Immature natural killer cell (primary cell): ENCODE measurements around the gene POU4F1. TPM values are rescaled to one million over a fixed set of nuclear protein-coding genes. Genes with fewer than 3 reads are reported as not detected.
"Not testable (repeated sequence)": the region's sequence is repeated elsewhere in the genome, so short reads cannot be mapped to it uniquely, and the experiment has no call there.

Source experiments
- DNase-seq, 3 donors: peaks; one replicate each; pipeline ENCODE4 v3.0.0; 2022; ENCODE audit warnings: mixed read lengths in 1 of 3
- H3K27ac Mint-ChIP-seq, 6 donors: one replicate each; pipeline ENCODE4 v1.8.0; 2020; ENCODE audit warnings: mixed read lengths in 6 of 6, mild to moderate bottlenecking in 5 of 6, inconsistent platforms in 4 of 6, moderate library complexity in 3 of 6
- H3K27me3 Mint-ChIP-seq, 3 donors: one replicate each; pipeline ENCODE4 v1.8.0; 2020 to 2021; ENCODE audit warnings: low read depth in 3 of 3, mild to moderate bottlenecking in 3 of 3, mixed read lengths in 3 of 3, moderate library complexity in 3 of 3, inconsistent platforms in 1 of 3
- H3K36me3 Mint-ChIP-seq, 3 donors: one replicate each; pipeline ENCODE4 v1.8.0; 2020; ENCODE audit warnings: mixed read lengths in 3 of 3, inconsistent platforms in 2 of 3, mild to moderate bottlenecking in 2 of 3
- H3K4me1 Mint-ChIP-seq, 2 donors: one replicate each; pipeline ENCODE4 v1.8.0; 2020; ENCODE audit warnings: inconsistent platforms in 2 of 2, mild to moderate bottlenecking in 2 of 2, mixed read lengths in 2 of 2, moderate library complexity in 1 of 2
- H3K4me3 Mint-ChIP-seq, 5 donors: one replicate each; pipeline ENCODE4 v1.8.0; 2020; ENCODE audit warnings: mild to moderate bottlenecking in 5 of 5, mixed read lengths in 5 of 5, inconsistent platforms in 3 of 5, moderate library complexity in 3 of 5
- H3K9me3 Mint-ChIP-seq, 6 donors: one replicate each; pipeline ENCODE4 v1.8.0; 2020; ENCODE audit warnings: mild to moderate bottlenecking in 6 of 6, mixed read lengths in 6 of 6, inconsistent platforms in 4 of 6, moderate library complexity in 3 of 6
- polyA plus RNA-seq, 3 donors: library from polyadenylated mRNA; unstranded; fragments of 300-500 nt; fragmentation: Illumina TruSeq; gene quantifications; one replicate each; pipeline ENCODE4 v1.2.3, GENCODE V29; 2021

The POU4F1 gene
- not detected for polyA plus RNA-seq

DNA sequence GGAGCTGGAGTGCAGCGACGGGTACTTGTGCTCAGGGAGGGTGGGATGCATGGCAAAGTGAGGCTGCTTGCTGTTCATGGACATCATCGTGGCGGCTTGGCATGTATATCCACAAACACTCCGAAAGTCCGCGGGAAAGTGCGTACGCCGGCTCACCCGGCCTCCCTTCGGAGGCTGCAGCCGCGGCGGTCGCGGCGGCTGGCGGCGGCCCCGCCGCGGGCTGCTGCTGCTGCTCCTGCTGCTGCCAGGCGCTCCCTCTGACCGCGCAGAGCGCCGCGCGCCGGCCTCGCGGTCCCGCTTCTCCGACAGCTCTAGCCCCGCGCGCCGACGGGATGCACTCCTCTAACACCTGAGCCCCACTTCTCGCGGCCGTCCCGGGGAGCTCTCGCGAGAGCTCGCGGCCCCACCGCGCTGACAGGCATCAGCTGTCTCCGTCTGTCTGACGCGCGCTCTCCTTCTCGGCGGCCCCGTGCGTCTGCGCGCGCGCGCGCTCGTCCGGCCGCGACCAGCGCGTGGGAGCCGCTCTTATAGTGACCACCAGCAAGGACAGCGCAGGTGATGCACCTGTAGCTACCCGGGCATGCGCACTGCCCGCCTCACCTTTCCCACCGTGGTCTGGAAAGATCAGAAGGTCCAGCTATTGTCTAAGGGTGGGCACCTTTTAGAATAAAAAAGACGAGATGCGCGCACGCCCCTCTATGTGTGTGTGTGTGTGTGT lies at the start of gene POU4F1:
Gene POU4F1, minus strand, starts transcription at position 313 of the 718 bp plus-strand sequence. Its CDS starts 226 bp downstream, at position 87.
- H3K27ac Mint-ChIP-seq, result peak within 1 kb of the TSS in 4 of 6 donors; percentile 25 to 71 (median 44)
- peak within 1 kb of the TSS; percentile 85 to 93 (median 91) for H3K4me3 Mint-ChIP-seq
- peaks cover 0 to 22% (median 1%) of the 10 kb centered on the region in 6 donors for H3K9me3 Mint-ChIP-seq
- peaks cover 45 to 67% (median 48%) of the 10 kb centered on the region in 3 donors for H3K27me3 Mint-ChIP-seq
- DNase-seq, result peak in 2 of 3 donors; percentile 25 to 36
- H3K4me1 Mint-ChIP-seq, result peaks cover 32 to 55% of the 10 kb centered on the region in 2 donors
- peaks cover 0 to 3% (median 0%) of the 10 kb centered on the region in 3 donors for H3K36me3 Mint-ChIP-seq

GRCh38 chr13:78652651-78653050 lies 49.3 kb upstream of the POU4F1 start:
- no peak overlapping the region for H3K4me3 Mint-ChIP-seq
- H3K4me1 Mint-ChIP-seq, result peaks cover 20 to 22% of the 10 kb centered on the region in 2 donors
- DNase-seq, result no peak
- no peak overlapping the region for H3K27ac Mint-ChIP-seq
- no peaks in the 10 kb centered on the region for H3K9me3 Mint-ChIP-seq
- H3K36me3 Mint-ChIP-seq, result no peaks in the 10 kb centered on the region
- no peaks in the 10 kb centered on the region for H3K27me3 Mint-ChIP-seq

- Mint-ChIP-seq H3K27ac (no peak overlapping the region), H3K4me1 (peaks cover 10 to 29% of the 10 kb centered on the region in 2 donors), H3K36me3 (no peaks in the 10 kb centered on the region), H3K27me3 (peaks cover 0 to under 1% (median 0%) of the 10 kb centered on the region in 3 donors), H3K9me3 (no peaks in the 10 kb centered on the region), H3K4me3 (no peak overlapping the region)
- no peak for DNase-seq
Measured at GRCh38 chr13:78650717-78651083, 47.3 kb upstream of the POU4F1 start.

DNA sequence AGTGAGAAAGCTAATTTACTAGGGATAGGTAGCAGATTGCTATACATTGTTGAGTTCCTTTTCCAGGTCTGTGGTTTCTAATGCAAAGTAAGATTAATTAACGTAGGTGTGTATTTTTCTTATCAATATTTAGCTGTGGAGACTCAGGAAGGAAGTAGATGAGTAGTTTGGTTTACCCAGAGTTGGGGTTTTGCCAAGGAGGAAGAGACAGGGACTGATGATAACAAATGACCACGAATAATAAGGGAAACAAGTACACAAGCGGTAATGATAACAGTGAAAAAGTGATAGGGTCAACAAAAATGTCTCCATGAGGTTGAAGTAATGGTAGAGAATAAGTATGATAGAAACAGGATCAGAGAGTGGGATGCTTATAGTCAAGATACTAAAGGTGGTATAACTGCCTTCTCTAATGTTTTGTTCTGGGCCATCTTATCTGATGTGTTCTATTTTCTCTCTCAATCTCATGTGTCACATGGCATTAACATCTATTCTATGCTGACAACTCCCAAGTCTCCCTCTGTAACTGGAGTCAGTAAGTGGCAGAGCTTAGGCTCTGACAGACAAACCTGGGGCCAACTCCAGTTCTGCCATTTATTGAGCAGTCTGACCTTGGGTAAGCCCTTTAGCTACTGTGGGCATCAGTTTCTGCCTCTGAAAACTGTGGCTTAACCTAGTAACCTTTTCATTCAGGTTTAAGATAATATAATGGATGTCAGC lies 46.8 kb upstream of the POU4F1 start:
- H3K27me3 Mint-ChIP-seq, result peaks cover 0 to 2% (median 0%) of the 10 kb centered on the region in 3 donors
- peaks cover 5 to 26% of the 10 kb centered on the region in 2 donors for H3K4me1 Mint-ChIP-seq
- no peaks in the 10 kb centered on the region for H3K9me3 Mint-ChIP-seq
- no peak for DNase-seq
- no peak overlapping the region for H3K4me3 Mint-ChIP-seq
- H3K36me3 Mint-ChIP-seq, result no peaks in the 10 kb centered on the region
- no peak overlapping the region for H3K27ac Mint-ChIP-seq

- H3K36me3 Mint-ChIP-seq, result not testable (repeated sequence)
Measured at GRCh38 chr13:78647109-78647678, 43.8 kb upstream of the POU4F1 start.

DNA sequence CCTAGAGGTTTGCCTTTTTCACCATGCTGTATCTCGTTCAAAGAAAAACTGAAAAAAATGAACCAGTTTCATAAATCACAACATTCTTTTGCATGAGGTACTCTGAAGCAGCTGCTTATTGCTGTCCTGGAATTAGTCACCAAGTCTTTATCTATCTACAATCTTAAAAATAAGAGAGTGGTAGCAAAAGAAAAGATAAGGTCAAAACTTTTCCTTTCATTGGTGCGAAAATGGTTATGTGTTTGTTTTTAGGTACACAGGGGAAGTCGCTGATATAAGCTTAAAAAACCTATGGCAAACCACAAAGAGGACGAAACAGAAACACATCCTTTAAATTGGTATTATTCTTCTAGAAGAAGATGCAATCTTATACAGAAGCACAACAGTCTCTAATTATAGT lies 34.9 kb upstream of the POU4F1 start:
- H3K4me1 Mint-ChIP-seq, result peaks cover 5 to 25% of the 10 kb centered on the region in 2 donors
- H3K9me3 Mint-ChIP-seq, result no peaks in the 10 kb centered on the region
- peak overlapping the region in 1 of 6 donors; percentile 0 for H3K27ac Mint-ChIP-seq
- H3K27me3 Mint-ChIP-seq, result peaks cover 0 to under 1% (median 0%) of the 10 kb centered on the region in 3 donors
- H3K4me3 Mint-ChIP-seq, result no peak overlapping the region
- peaks cover 24 to 59% (median 36%) of the 10 kb centered on the region in 3 donors for H3K36me3 Mint-ChIP-seq
- no peak for DNase-seq

More at GRCh38 chr13:78647109-78647678, 43.8 kb upstream of the POU4F1 start:
- H3K9me3 Mint-ChIP-seq, H3K27me3 Mint-ChIP-seq, H3K27ac Mint-ChIP-seq, H3K4me3 Mint-ChIP-seq, DNase-seq: not testable (repeated sequence)
- peaks cover 0 to 25% of the 10 kb centered on the region in 2 donors for H3K4me1 Mint-ChIP-seq

DNA sequence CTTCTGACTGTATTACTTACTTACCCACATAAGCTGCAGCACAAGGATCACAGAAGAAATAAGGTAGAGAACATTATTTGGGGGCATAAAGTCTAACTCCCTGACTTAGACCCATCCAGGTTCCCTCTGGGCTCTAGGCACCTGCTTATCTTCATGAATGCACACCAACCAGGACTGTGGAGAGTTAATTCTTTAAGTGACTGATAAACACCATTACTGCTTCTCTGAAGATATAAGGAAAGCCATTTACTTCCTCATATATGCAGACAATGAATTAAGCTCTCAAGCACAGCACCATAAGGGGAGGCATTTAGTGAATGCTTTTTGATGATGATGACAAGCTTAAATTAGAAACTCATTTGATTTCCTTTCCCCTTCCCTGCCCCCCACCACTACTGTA lies 33.1 kb upstream of the POU4F1 start:
- Mint-ChIP-seq H3K36me3 (peaks cover 36 to 64% (median 52%) of the 10 kb centered on the region in 3 donors), H3K9me3 (no peaks in the 10 kb centered on the region), H3K27ac (no peak overlapping the region), H3K27me3 (peaks cover 0 to 3% (median 0%) of the 10 kb centered on the region in 3 donors), H3K4me3 (no peak overlapping the region), H3K4me1 (peaks cover 4 to 25% of the 10 kb centered on the region in 2 donors)
- no peak for DNase-seq

- peaks cover 38 to 57% (median 55%) of the 10 kb centered on the region in 3 donors for H3K36me3 Mint-ChIP-seq
- peaks cover 0 to 3% (median 0%) of the 10 kb centered on the region in 3 donors for H3K27me3 Mint-ChIP-seq
- no peak overlapping the region for H3K4me3 Mint-ChIP-seq
- DNase-seq, result no peak
- no peaks in the 10 kb centered on the region for H3K9me3 Mint-ChIP-seq
- no peak overlapping the region for H3K27ac Mint-ChIP-seq
- peaks cover 2 to 16% of the 10 kb centered on the region in 2 donors for H3K4me1 Mint-ChIP-seq
Measured at GRCh38 chr13:78632996-78633395, 29.6 kb upstream of the POU4F1 start.

- Mint-ChIP-seq H3K4me1 (peaks cover 7 to 15% of the 10 kb centered on the region in 2 donors), H3K27ac (no peak overlapping the region), H3K36me3 (peaks cover 34 to 53% (median 50%) of the 10 kb centered on the region in 3 donors), H3K27me3 (peaks cover 0 to 3% (median 0%) of the 10 kb centered on the region in 3 donors), H3K9me3 (no peaks in the 10 kb centered on the region), H3K4me3 (no peak overlapping the region)
- DNase-seq, result no peak
Measured at GRCh38 chr13:78631077-78631476, 27.7 kb upstream of the POU4F1 start.

GRCh38 chr13:78630511-78630910 lies 27.2 kb upstream of the POU4F1 start:
- Mint-ChIP-seq H3K27ac (no peak overlapping the region), H3K9me3 (no peaks in the 10 kb centered on the region), H3K4me1 (peaks cover 10 to 20% of the 10 kb centered on the region in 2 donors), H3K4me3 (no peak overlapping the region), H3K27me3 (peaks cover 0 to 3% (median 0%) of the 10 kb centered on the region in 3 donors), H3K36me3 (peaks cover 32 to 53% (median 50%) of the 10 kb centered on the region in 3 donors)
- no peak for DNase-seq

DNA sequence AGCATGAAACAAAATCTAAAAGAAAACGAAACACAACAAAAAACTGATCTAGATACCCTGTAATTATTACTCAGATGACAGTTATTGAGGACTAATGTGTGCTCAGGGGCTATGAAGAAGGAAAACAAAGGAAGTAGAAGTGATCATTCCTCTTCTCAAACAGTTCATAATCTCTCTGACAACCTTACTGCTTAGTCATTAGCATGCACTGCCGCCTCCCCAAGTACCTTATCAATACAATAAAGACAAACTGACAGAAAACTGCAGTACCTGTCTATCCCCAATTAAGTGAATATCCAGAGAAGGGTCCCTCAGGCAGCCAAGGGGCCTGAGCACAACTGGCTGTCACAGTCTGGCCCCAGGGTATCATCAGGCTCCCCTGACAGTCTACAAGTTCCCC lies 22.0 kb upstream of the POU4F1 start:
- H3K9me3 Mint-ChIP-seq, result no peaks in the 10 kb centered on the region
- peak overlapping the region in 1 of 6 donors; percentile 0 for H3K27ac Mint-ChIP-seq
- DNase-seq, result no peak
- peaks cover 16 to 31% of the 10 kb centered on the region in 2 donors for H3K4me1 Mint-ChIP-seq
- peaks cover 11 to 22% (median 19%) of the 10 kb centered on the region in 3 donors for H3K36me3 Mint-ChIP-seq
- no peak overlapping the region for H3K4me3 Mint-ChIP-seq
- H3K27me3 Mint-ChIP-seq, result no peaks in the 10 kb centered on the region

DNA sequence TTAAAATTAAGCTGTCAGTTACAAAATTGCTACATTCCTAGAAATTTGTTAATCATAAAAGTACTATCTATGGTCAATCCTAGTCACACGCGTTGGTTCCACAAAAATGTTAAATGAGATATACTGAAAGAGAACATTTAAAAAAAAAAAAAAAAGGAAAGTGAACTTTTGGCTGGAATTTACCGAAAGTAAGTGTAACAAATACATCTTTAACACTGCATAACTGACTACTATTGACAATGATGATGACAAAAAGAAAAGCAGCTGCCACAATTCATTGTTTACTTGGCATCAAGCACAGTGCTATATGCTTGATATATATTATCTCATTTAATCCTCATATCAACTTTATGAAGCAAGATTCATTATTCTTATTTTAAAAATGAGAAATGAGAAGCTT lies 19.8 kb upstream of the POU4F1 start:
- H3K4me3 Mint-ChIP-seq, result no peak overlapping the region
- peaks cover 14 to 36% of the 10 kb centered on the region in 2 donors for H3K4me1 Mint-ChIP-seq
- H3K27ac Mint-ChIP-seq, result no peak overlapping the region
- H3K27me3 Mint-ChIP-seq, result no peaks in the 10 kb centered on the region
- peaks cover 13 to 17% (median 14%) of the 10 kb centered on the region in 3 donors for H3K36me3 Mint-ChIP-seq
- no peak for DNase-seq
- H3K9me3 Mint-ChIP-seq, result no peaks in the 10 kb centered on the region

DNA sequence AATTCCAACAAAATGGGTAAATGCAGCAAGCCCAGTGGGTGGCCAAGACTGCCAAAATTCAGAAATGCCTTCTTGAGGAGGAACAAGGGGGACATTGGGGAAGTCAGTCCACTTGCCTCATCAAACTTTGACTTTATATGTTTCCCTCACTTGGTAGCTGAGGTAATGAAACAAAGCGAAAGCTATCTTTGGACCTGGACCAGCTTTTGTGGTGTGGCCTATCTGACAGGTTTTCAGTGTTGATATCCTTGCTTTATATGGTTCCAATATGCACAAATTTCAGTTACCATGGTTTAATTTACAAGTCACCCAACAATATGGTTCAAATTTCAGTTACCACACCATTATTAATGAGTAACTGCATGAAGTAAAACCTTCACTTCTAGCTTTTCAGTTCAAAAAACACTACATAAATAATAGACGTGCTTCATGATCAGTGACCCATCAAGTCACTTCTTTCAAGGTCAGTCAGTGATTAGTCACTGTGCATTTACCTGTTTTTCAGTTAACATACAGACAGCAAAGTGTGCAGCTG lies 17.7 kb upstream of the POU4F1 start:
- H3K36me3 Mint-ChIP-seq, result peaks cover 19 to 29% (median 25%) of the 10 kb centered on the region in 3 donors
- DNase-seq, result no peak

More for the DNA sequence above, 17.7 kb upstream of the POU4F1 start:
- Mint-ChIP-seq H3K4me1 (peaks cover 13 to 23% of the 10 kb centered on the region in 2 donors), H3K27ac (no peak overlapping the region), H3K4me3 (no peak overlapping the region), H3K9me3 (no peaks in the 10 kb centered on the region), H3K27me3 (no peaks in the 10 kb centered on the region)
